Adipose tissue (tissue), 3 donors: ENCODE data around the gene ADAM10. TPM values are rescaled to one million over a fixed set of nuclear protein-coding genes. Genes with fewer than 3 reads are reported as not detected.

Experiments
- H3K27ac ChIP-seq: one replicate; pipeline ENCODE4 v1.5.1; 2013; ENCODE audit warnings: low read depth, low read length
- WGBS, 3 donors: extraction: QIAGEN DNeasy Blood & Tissue Kit; methylation state at CpG; one replicate each; pipeline ENCODE4 v1.1.7; 2013; 5-methylcytosine and 5-hydroxymethylcytosine counted together
- polyA plus RNA-seq, 3 donors: library from polyadenylated mRNA; stranded (reverse); fragments of 200-250 nt; gene quantifications; one replicate each; pipeline ENCODE4 v1.2.3, GENCODE V29; 2013
- donor health status: healthy with polysubstance abuse.
- donor health status: Bipolar disorder and iron deficiency.
- donor health status: healthy.

The ADAM10 gene
- polyA plus RNA-seq, 3 donors, result 8.3 to 25.6 (median 14.8) TPM

DNA sequence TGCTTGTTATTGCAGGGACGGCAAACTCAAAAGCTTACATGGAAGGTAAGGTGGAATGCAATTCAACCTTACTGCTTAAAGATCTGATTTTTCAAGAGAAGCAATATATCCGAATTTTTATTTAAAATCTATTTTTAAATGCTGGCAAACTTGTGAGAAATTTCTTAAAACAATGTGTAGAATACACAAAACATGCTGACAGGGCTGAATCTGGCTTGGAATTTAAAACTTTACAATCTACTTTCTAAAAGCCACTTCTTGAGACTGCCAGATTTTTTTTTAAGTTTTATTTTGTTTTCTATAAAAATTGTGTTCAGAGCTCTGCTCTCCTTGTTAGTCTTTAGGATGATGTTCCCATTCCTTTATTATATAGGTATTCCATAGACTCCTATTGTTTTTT lies 146.7 kb downstream of the ADAM10 start:
- no peak overlapping the region for H3K27ac ChIP-seq
- WGBS, 3 donors, result 76 to 79% (median 76%) methylated on average over 2 of the region's 2 CpGs

- no peak overlapping the region for H3K27ac ChIP-seq
- WGBS, 3 donors, result 93 to 96% (median 95%) methylated on average over 4 of the region's 4 CpGs
These were observed 150.7 kb downstream of the ADAM10 start for GRCh38 chr15:58598829-58599210.

GRCh38 chr15:58597943-58598828 lies 151.3 kb downstream of the ADAM10 start:
- no peak overlapping the region for H3K27ac ChIP-seq
- 86 to 91% (median 89%) methylated on average over 4 of the region's 4 CpGs for WGBS, 3 donors

GRCh38 chr15:58595516-58596263 lies 153.8 kb downstream of the ADAM10 start:
- WGBS, 3 donors, result 56 to 69% (median 67%) methylated on average over 3 of the region's 3 CpGs

GRCh38 chr15:58594898-58595297 lies 154.6 kb downstream of the ADAM10 start:
- H3K27ac ChIP-seq, result no peak overlapping the region
- 76 to 100% (median 96%) methylated on average over 1 of the region's 1 CpG for WGBS, 3 donors

More at GRCh38 chr15:58595516-58596263, 153.8 kb downstream of the ADAM10 start:
- H3K27ac ChIP-seq, result no peak overlapping the region

GRCh38 chr15:58593870-58594269 lies 155.6 kb downstream of the ADAM10 start:
- WGBS, 3 donors, result 52 to 98% (median 91%) methylated on average over 1 of the region's 1 CpG
- H3K27ac ChIP-seq, result no peak overlapping the region

GRCh38 chr15:58590926-58591325 lies 158.6 kb downstream of the ADAM10 start:
- 16 to 69% (median 58%) methylated on average over 1 of the region's 1 CpG for WGBS, 3 donors
- H3K27ac ChIP-seq, result no peak overlapping the region

GRCh38 chr15:58590236-58590635 lies 159.3 kb downstream of the ADAM10 start:
- 71 to 97% (median 93%) methylated on average over 1 of the region's 1 CpG for WGBS, 3 donors
- H3K27ac ChIP-seq, result no peak overlapping the region

- H3K27ac ChIP-seq, result no peak overlapping the region
- WGBS, 3 donors, result 73 to 97% (median 76%) methylated on average over 3 of the region's 3 CpGs
These were observed 160.5 kb downstream of the ADAM10 start for GRCh38 chr15:58589047-58589446.

GRCh38 chr15:58588096-58588495 lies 161.4 kb downstream of the ADAM10 start:
- no peak overlapping the region for H3K27ac ChIP-seq
- WGBS, 3 donors, result 50 to 83% (median 83%) methylated on average over 1 of the region's 1 CpG

DNA sequence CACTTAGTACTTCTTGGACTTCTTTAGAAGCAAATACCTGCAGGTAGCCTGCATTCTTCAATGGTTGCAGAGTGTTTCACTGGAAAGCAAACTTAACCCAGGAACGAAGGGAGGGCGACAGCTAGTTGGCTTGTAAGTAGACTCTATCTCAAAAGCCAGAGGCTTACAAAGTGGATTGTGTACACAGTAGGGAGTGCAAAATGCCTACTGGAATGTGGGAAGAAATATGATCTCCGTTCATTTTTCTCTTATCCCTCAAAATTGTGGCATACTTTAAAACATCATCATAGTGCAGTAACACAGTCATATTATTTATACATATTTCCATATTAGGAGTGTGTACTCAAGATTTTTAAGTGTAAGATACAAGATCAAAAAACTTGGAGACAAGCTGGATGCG lies 162.0 kb downstream of the ADAM10 start:
- no peak overlapping the region for H3K27ac ChIP-seq

DNA sequence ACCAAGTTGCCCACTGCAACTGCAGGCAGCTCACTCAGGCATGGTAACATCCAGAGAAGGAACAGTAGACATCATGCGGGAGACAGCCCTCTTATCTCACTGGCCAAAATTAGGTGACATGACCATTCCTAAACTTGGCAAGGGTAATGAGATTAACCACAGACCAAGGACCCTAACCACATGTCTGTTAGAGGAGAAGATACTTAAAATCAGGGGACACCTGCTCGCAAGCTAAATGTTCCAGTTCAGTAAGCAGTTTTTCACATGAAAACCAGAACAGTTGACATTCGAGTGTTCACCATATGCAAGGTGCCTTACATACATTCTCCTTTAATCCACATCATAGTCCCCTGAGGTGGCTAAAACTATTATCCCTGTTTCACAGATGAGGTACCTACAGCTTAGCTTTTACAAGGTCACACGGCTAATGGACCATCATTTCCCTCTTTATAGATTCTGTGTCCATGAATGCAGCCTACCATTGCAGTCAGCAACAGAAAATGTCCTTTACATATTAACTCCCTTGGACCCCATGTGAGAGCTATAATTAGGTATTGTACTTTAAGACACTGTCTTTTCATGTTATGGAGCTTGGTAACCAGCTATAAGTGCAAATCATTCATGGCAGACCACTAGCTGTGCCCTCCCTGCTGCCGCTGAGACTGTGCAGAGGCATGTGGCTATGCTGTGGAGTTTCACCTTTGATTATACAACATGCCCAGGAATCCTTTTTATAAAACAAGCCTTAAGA lies 163.6 kb downstream of the ADAM10 start:
- 78 to 88% (median 82%) methylated on average over 5 of the region's 5 CpGs for WGBS, 3 donors

More for the DNA sequence above, 162.0 kb downstream of the ADAM10 start:
- WGBS, 3 donors, result 76 to 89% (median 82%) methylated on average over 4 of the region's 4 CpGs

GRCh38 chr15:58584789-58585461 lies 164.6 kb downstream of the ADAM10 start:
- no peak overlapping the region for H3K27ac ChIP-seq
- 65 to 72% (median 68%) methylated on average over 6 of the region's 6 CpGs for WGBS, 3 donors

More for the DNA sequence above, 163.6 kb downstream of the ADAM10 start:
- no peak overlapping the region for H3K27ac ChIP-seq

DNA sequence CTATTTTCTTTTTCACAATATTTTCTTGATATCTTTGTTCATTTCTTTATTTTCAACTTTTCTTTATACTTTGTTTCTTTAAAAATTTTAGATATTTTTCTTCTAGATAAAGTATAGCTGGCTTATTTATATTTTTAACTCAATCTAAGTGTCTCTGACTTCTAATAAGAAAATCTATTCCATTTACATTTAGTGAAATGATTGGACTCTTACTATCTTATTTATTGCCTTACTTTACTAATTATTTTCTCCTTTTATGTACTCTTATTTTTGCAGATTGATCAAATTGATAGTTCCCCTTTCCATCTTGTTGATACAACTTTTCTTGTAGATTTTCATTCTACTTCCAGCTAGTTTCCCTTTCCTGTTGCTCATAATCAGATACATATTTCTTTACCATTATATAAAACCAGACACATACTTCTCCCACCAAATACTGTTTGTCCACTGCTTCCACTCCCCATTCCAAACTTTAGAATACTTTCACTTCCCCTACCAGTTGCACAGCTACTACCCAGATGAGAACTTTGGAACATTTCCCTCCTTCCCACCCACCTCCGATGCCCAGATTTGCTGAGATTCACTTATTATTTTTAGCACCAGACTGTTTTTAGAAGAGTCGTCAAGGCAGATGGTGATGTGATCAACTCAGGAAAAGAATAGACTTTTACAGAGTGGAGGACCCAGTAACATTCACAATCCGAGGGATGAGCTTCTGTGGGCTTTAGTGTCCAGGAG lies 166.2 kb downstream of the ADAM10 start:
- no peak overlapping the region for H3K27ac ChIP-seq
- WGBS, 3 donors, result 72 to 87% (median 81%) methylated on average over 3 of the region's 3 CpGs

GRCh38 chr15:58582160-58582559 lies 167.3 kb downstream of the ADAM10 start:
- WGBS, 3 donors, result 60 to 81% (median 78%) methylated on average over 3 of the region's 3 CpGs

DNA sequence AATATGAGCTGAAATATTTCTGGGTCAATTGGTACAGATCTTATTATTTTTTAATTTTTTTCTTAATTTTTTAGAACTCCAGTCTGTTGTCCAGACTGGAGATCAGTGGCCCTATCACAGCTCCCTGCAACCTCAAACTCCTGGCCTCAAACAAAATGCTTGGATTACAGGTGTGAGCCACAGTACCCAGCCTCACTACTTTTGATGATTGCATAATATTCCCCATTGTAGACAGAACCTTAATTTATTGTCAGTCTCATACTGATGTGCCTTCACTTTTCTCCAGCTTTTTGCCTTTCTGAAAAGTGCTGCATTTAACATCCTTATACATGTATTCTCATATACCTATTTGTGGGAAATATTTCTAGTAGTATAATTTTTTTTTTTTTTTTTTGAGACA lies 172.8 kb downstream of the ADAM10 start:
- H3K27ac ChIP-seq, result no peak overlapping the region

More at GRCh38 chr15:58582160-58582559, 167.3 kb downstream of the ADAM10 start:
- H3K27ac ChIP-seq, result no peak overlapping the region

DNA sequence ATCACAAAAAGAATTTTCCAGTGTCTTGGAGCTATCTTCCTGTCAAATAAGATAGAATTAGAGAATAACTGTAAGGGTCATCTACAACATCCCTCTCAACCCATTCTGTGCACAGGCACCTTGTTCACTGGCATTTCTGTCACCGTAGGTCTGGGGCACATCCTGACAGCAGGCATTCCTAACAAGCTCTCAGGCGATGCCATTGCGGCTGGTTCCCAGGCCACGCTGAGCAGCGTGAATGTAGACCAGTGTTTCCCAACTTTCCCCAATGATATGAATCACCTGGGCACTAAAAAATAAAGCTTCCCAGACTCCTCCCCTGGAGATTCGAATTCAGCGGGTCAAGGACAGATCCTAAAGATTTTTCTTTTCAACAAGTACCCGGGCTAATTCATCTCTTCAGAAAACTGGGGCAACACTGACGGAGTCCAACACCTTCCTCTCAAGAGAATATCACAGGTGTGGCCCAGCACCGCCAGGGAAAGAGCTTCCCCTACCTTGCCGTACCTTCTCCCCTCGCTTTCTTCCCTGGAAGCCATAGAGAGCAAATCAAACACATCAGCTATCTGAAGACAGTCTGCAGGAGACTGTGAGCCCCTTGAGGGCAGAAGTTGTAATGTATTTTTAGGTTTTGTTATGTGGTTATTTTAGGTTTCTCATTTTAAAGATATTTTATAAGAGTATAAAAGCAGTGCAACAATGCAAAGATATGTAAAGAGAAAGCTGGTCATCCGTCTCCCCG lies 174.3 kb downstream of the ADAM10 start:
- no peak overlapping the region for H3K27ac ChIP-seq
- 85 to 93% (median 93%) methylated on average over 14 of the region's 14 CpGs for WGBS, 3 donors
